Measurements from ENCODE around the gene TEX10. TPM values are rescaled to one million over a fixed set of nuclear protein-coding genes. Genes with fewer than 3 reads are reported as not detected.
A peak's percentile ranks its signal among the peaks of the same experiment; 100 is the strongest.

The TEX10 gene
- total RNA-seq: 10 to 100 TPM; 11.0 to 24.6 (median 18.2) TPM
- 10 to 100 TPM; 13.6 to 20.5 TPM for polyA plus RNA-seq
- total RNA-seq: 42.9 reads per million, percentile 68 among the genes with 10 or more reads in this experiment

GRCh38 chr9:100352727-100353505 is at the start of gene TEX10:
TSS of gene TEX10 (minus strand) at chr9:100352942. CDS start at chr9:100349363, 3,579 bp downstream.
- H3K27me3 Mint-ChIP-seq: no peaks in the 10 kb centered on the region
- H3K4me1 Mint-ChIP-seq: peaks cover 32 to 62% (median 53%) of the 10 kb centered on the region in 7 donors

GRCh38 chr9:100401042-100401441 is 48.3 kb upstream of the TEX10 start:
- Mint-ChIP-seq H3K4me3 (no peak overlapping the region), H3K36me3 (no peaks in the 10 kb centered on the region), H3K27me3 (peaks cover under 1 to 28% (median 10%) of the 10 kb centered on the region in 5 donors), H3K9me3 (no peaks in the 10 kb centered on the region), H3K4me1 (peaks cover 0 to 2% (median 0%) of the 10 kb centered on the region in 7 donors), H3K27ac (no peak overlapping the region)
- Histone ChIP-seq H3K4me3 (ENCODE audit: low read length) (no peak overlapping the region), H3K9me3 (ENCODE audit: control insufficient read depth in 2 of 3, low read length in 3 of 3) (no peaks in the 10 kb centered on the region), H3K36me3 (ENCODE audit: control insufficient read depth in 2 of 3, insufficient read depth in 3 of 3, low read length in 3 of 3) (no peaks in the 10 kb centered on the region), H3K27me3 (ENCODE audit: control insufficient read depth in 2 of 2, insufficient read depth in 2 of 2, low read length in 2 of 2) (no peaks in the 10 kb centered on the region), H3K27ac (ENCODE audit: low read depth, low read length) (no peak overlapping the region), H3K4me1 (ENCODE audit: control insufficient read depth in 2 of 2, insufficient read depth in 2 of 2, low read length in 2 of 2) (no peaks in the 10 kb centered on the region)
- CTCF ChIA-PET: no interaction called here
- POLR2A ChIA-PET: no interaction called here
- intact Hi-C loops (cut with micrococcal nuclease): no loop called here
- ATAC-seq: no peak
- DNase-seq: no peak

More at GRCh38 chr9:100352727-100353505, at the start of gene TEX10:
- CTCF ChIA-PET: no interaction called here
- Mint-ChIP-seq H3K4me3 (peak within 1 kb of the TSS; percentile 87 to 99 (median 94)), H3K9me3 (peaks cover 0 to 12% (median 2%) of the 10 kb centered on the region in 11 donors), H3K27ac (peak within 1 kb of the TSS; percentile 77 to 94 (median 86)), H3K36me3 (peaks cover 3 to 15% (median 5%) of the 10 kb centered on the region in 5 donors)
- intact Hi-C loops (cut with micrococcal nuclease): loop anchor here (1.0 to 10.0 kb wide), 16 partner anchors 28 to 1180 kb away; partner anchors contain the start of genes RNF20 (in 2 of the 2), SEC61B (in 2 of the 2), ALG2 (in 1 of the 2) and INVS (in 1 of the 2)
- no peaks in the 10 kb centered on the region for H3K27me3 ChIP-seq (ENCODE audit: control insufficient read depth in 2 of 2, insufficient read depth in 2 of 2, low read length in 2 of 2)
- peak within 1 kb of the TSS; percentile 79 for H3K4me3 ChIP-seq (ENCODE audit: low read length)
- H3K9me3 ChIP-seq (ENCODE audit: control insufficient read depth in 2 of 3, low read length in 3 of 3): no peaks in the 10 kb centered on the region
- peaks cover 0 to 5% (median 0%) of the 10 kb centered on the region in 3 experiments for H3K36me3 ChIP-seq (ENCODE audit: control insufficient read depth in 2 of 3, insufficient read depth in 3 of 3, low read length in 3 of 3)
- DNase-seq: peak; percentile 80 to 94 (median 87)
- H3K27ac ChIP-seq (ENCODE audit: low read depth, low read length): peak within 1 kb of the TSS; percentile 82
- ATAC-seq: peak; percentile 96
- POLR2A ChIA-PET: interaction anchor here (0.6 to 1.0 kb wide), 3 partner anchors 74 to 1402 kb away, joined by 3 to 4 read pairs (median 3); partner anchors contain the start of gene MSANTD3
- H3K4me1 ChIP-seq (ENCODE audit: control insufficient read depth in 2 of 2, insufficient read depth in 2 of 2, low read length in 2 of 2): peaks cover 8 to 22% of the 10 kb centered on the region in 2 donors

GRCh38 chr9:100397529-100398266 is 45.0 kb upstream of the TEX10 start:
- no peaks in the 10 kb centered on the region for H3K9me3 ChIP-seq (ENCODE audit: control insufficient read depth in 2 of 3, low read length in 3 of 3)
- H3K4me1 ChIP-seq (ENCODE audit: control insufficient read depth in 2 of 2, insufficient read depth in 2 of 2, low read length in 2 of 2): no peaks in the 10 kb centered on the region
- H3K4me1 Mint-ChIP-seq: peaks cover 0 to 4% (median 0%) of the 10 kb centered on the region in 7 donors
- DNase-seq: no peak
- ChIA-PET CTCF (no interaction called here), POLR2A (no interaction called here)
- no peak overlapping the region for H3K4me3 ChIP-seq (ENCODE audit: low read length)
- H3K36me3 ChIP-seq (ENCODE audit: control insufficient read depth in 2 of 3, insufficient read depth in 3 of 3, low read length in 3 of 3): no peaks in the 10 kb centered on the region
- no peak overlapping the region for H3K27ac Mint-ChIP-seq
- no peaks in the 10 kb centered on the region for H3K36me3 Mint-ChIP-seq
- no peak overlapping the region for H3K4me3 Mint-ChIP-seq
- peaks cover 0 to 2% (median 0%) of the 10 kb centered on the region in 11 donors for H3K9me3 Mint-ChIP-seq
- no peak overlapping the region for H3K27ac ChIP-seq (ENCODE audit: low read depth, low read length)
- intact Hi-C loops (cut with micrococcal nuclease): no loop called here
- H3K27me3 ChIP-seq (ENCODE audit: control insufficient read depth in 2 of 2, insufficient read depth in 2 of 2, low read length in 2 of 2): no peaks in the 10 kb centered on the region
- no peak for ATAC-seq
- peaks cover 0 to 19% (median under 1%) of the 10 kb centered on the region in 5 donors for H3K27me3 Mint-ChIP-seq

- Histone ChIP-seq H3K27ac (ENCODE audit: low read depth, low read length) (no peak overlapping the region), H3K4me3 (ENCODE audit: low read length) (no peak overlapping the region), H3K27me3 (ENCODE audit: control insufficient read depth in 2 of 2, insufficient read depth in 2 of 2, low read length in 2 of 2) (no peaks in the 10 kb centered on the region), H3K36me3 (ENCODE audit: control insufficient read depth in 2 of 3, insufficient read depth in 3 of 3, low read length in 3 of 3) (no peaks in the 10 kb centered on the region), H3K4me1 (ENCODE audit: control insufficient read depth in 2 of 2, insufficient read depth in 2 of 2, low read length in 2 of 2) (no peaks in the 10 kb centered on the region), H3K9me3 (ENCODE audit: control insufficient read depth in 2 of 3, low read length in 3 of 3) (no peaks in the 10 kb centered on the region)
- POLR2A ChIA-PET: no interaction called here
- Mint-ChIP-seq H3K4me1 (peaks cover 0 to 4% (median 0%) of the 10 kb centered on the region in 7 donors), H3K4me3 (no peak overlapping the region), H3K36me3 (peaks cover 0 to 1% (median 0%) of the 10 kb centered on the region in 5 donors), H3K27me3 (peaks cover 0 to 15% (median 0%) of the 10 kb centered on the region in 5 donors), H3K27ac (no peak overlapping the region), H3K9me3 (peaks cover 0 to 2% (median 0%) of the 10 kb centered on the region in 11 donors)
- DNase-seq (no peak), ATAC-seq (no peak)
- intact Hi-C loops (cut with micrococcal nuclease): no loop called here
- CTCF ChIA-PET: no interaction called here
Observed at GRCh38 chr9:100396769-100397168, 44.0 kb upstream of the TEX10 start.

GRCh38 chr9:100394816-100395215 is 42.1 kb upstream of the TEX10 start:
- peaks cover 0 to 6% (median 0%) of the 10 kb centered on the region in 11 donors for H3K9me3 Mint-ChIP-seq
- CTCF ChIA-PET: no interaction called here
- POLR2A ChIA-PET: no interaction called here
- no peak for DNase-seq
- H3K27me3 Mint-ChIP-seq: peaks cover 0 to 3% (median 0%) of the 10 kb centered on the region in 5 donors
- peak overlapping the region in 1 of 9 donors; percentile 38 for H3K27ac Mint-ChIP-seq
- H3K4me1 Mint-ChIP-seq: peaks cover 0 to 2% (median 0%) of the 10 kb centered on the region in 7 donors
- no peak for ATAC-seq
- Histone ChIP-seq H3K4me1 (ENCODE audit: control insufficient read depth in 2 of 2, insufficient read depth in 2 of 2, low read length in 2 of 2) (no peaks in the 10 kb centered on the region), H3K4me3 (ENCODE audit: low read length) (no peak overlapping the region), H3K36me3 (ENCODE audit: control insufficient read depth in 2 of 3, insufficient read depth in 3 of 3, low read length in 3 of 3) (no peaks in the 10 kb centered on the region), H3K9me3 (ENCODE audit: control insufficient read depth in 2 of 3, low read length in 3 of 3) (no peaks in the 10 kb centered on the region), H3K27me3 (ENCODE audit: control insufficient read depth in 2 of 2, insufficient read depth in 2 of 2, low read length in 2 of 2) (no peaks in the 10 kb centered on the region), H3K27ac (ENCODE audit: low read depth, low read length) (no peak overlapping the region)
- peaks cover 0 to 5% (median 0%) of the 10 kb centered on the region in 5 donors for H3K36me3 Mint-ChIP-seq
- intact Hi-C loops (cut with micrococcal nuclease): no loop called here
- H3K4me3 Mint-ChIP-seq: no peak overlapping the region

- Mint-ChIP-seq H3K4me3 (no peak overlapping the region), H3K9me3 (peaks cover 0 to 6% (median 0%) of the 10 kb centered on the region in 11 donors), H3K4me1 (peaks cover 0 to 2% (median 0%) of the 10 kb centered on the region in 7 donors), H3K27ac (no peak overlapping the region), H3K36me3 (peaks cover 0 to 5% (median 0%) of the 10 kb centered on the region in 5 donors), H3K27me3 (peaks cover 0 to 3% (median 0%) of the 10 kb centered on the region in 5 donors)
- POLR2A ChIA-PET: no interaction called here
- no peak for ATAC-seq
- no peak for DNase-seq
- H3K4me1 ChIP-seq (ENCODE audit: control insufficient read depth in 2 of 2, insufficient read depth in 2 of 2, low read length in 2 of 2): no peaks in the 10 kb centered on the region
- no peak overlapping the region for H3K27ac ChIP-seq (ENCODE audit: low read depth, low read length)
- no peak overlapping the region for H3K4me3 ChIP-seq (ENCODE audit: low read length)
- no peaks in the 10 kb centered on the region for H3K36me3 ChIP-seq (ENCODE audit: control insufficient read depth in 2 of 3, insufficient read depth in 3 of 3, low read length in 3 of 3)
- no peaks in the 10 kb centered on the region for H3K27me3 ChIP-seq (ENCODE audit: control insufficient read depth in 2 of 2, insufficient read depth in 2 of 2, low read length in 2 of 2)
- H3K9me3 ChIP-seq (ENCODE audit: control insufficient read depth in 2 of 3, low read length in 3 of 3): no peaks in the 10 kb centered on the region
- intact Hi-C loops (cut with micrococcal nuclease): no loop called here
- CTCF ChIA-PET: no interaction called here
Observed at GRCh38 chr9:100394032-100394695, 41.4 kb upstream of the TEX10 start.

All from naive thymus-derived CD4-positive, alpha-beta T cell (primary cell).